BLaER1 treated with 17β-estradiol and CSF1 and Interleukin-3, amounts not matched to agents 10 nM and 100 nM (cell line): ENCODE results near the gene BEND7.

ENCODE experiments used
- H3K27ac ChIP-seq, 11 experiments: shearing (Covaris generic); formaldehyde crosslinking; 2 replicates each; pipeline ENCODE4 v1.8.1; 2022
- H3K27me3 ChIP-seq, 11 experiments: shearing (Covaris generic); formaldehyde crosslinking; 2 replicates each; pipeline ENCODE4 v1.8.1; 2022
- H3K36me3 ChIP-seq, 11 experiments: shearing (Covaris generic); formaldehyde crosslinking; 2 replicates each; pipeline ENCODE4 v1.8.1; 2022
- H3K4me1 ChIP-seq, 10 experiments: shearing (Covaris generic); formaldehyde crosslinking; 2 replicates each; pipeline ENCODE4 v1.8.1; 2022
- H3K4me2 ChIP-seq, 11 experiments: shearing (Covaris generic); formaldehyde crosslinking; 2 replicates each; pipeline ENCODE4 v1.8.1; 2022
- H3K4me3 ChIP-seq, 10 experiments: shearing (Covaris generic); formaldehyde crosslinking; 2 replicates each; pipeline ENCODE4 v1.8.1; 2022
- H3K9ac ChIP-seq, 11 experiments: shearing (Covaris generic); formaldehyde crosslinking; 2 replicates each; pipeline ENCODE4 v1.8.1; 2022
- H3K9me3 ChIP-seq, 11 experiments: shearing (Covaris generic); formaldehyde crosslinking; replicated peaks in 1 of 11; 2 replicates each; pipeline ENCODE4 v1.8.1; 2022
- H4K20me1 ChIP-seq, 11 experiments: shearing (Covaris generic); formaldehyde crosslinking; 2 replicates each; pipeline ENCODE4 v1.8.1; 2022
- Cebpa-rat ChIP-seq, 11 experiments: shearing (Covaris generic); IDR thresholded peaks; 2 replicates each; pipeline ENCODE4 v1.8.1; 2022

The BEND7 gene

DNA sequence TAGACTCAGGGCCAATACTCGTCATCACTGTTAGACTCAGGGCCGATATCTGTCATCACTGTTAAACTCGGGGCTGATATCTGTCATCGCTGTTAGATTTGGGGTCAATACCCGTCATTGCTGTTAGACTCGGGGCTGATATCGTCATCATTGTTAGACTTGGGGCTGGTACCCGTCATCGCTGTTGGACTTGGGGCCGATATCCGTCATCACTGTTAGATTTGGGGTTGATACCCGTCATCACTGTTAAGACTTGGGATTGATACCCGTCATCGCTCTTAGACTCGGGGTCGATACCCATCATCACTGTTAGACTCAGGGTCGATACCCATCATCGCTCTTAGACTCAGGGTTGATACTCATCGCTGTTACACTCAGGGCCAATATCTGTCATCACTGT is 56.5 kb downstream of the BEND7 start:
- Histone ChIP-seq H3K9me3 (peaks cover 11 to 27% (median 20%) of the 10 kb centered on the region in 11 experiments), H3K4me2 (no peak overlapping the region), H3K36me3 (no peaks in the 10 kb centered on the region), H3K9ac (no peak overlapping the region), H3K27me3 (no peaks in the 10 kb centered on the region), H3K4me1 (no peaks in the 10 kb centered on the region), H3K27ac (no peak overlapping the region), H4K20me1 (no peaks in the 10 kb centered on the region), H3K4me3 (no peak overlapping the region)
- no peak for TF ChIP-seq Cebpa-rat (IDR thresholded peaks at IDR 0.05)

DNA sequence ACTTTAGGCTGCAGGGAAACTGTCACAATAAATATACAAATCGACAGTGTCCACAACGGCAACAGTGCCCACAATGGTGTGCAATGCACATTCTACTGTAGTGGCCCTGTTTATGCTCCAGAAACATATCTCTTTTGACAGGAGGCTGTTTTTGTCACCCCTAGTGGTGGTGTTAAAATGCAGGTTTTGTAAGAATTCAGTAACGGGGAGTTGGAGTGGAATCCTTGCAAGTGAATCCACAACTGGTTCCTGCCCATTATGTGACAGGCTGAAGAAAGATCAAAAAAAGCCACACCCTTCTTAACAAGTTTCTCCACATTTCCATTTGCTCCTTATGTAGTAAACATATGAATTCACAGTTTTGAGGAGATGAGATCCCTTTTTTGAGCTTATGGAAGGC is 58.5 kb downstream of the BEND7 start:
- Histone ChIP-seq H3K4me1 (peaks cover 0 to 11% (median 0%) of the 10 kb centered on the region in 10 experiments; a peak in 2 of 20 replicates), H3K27me3 (no peaks in the 10 kb centered on the region), H3K4me2 (no peak overlapping the region), H4K20me1 (no peaks in the 10 kb centered on the region), H3K36me3 (no peaks in the 10 kb centered on the region), H3K9ac (no peak overlapping the region), H3K27ac (no peak overlapping the region), H3K9me3 (peaks cover 11 to 27% (median 20%) of the 10 kb centered on the region in 11 experiments), H3K4me3 (no peak overlapping the region)
- TF ChIP-seq Cebpa-rat (IDR thresholded peaks at IDR 0.05), result no peak

DNA sequence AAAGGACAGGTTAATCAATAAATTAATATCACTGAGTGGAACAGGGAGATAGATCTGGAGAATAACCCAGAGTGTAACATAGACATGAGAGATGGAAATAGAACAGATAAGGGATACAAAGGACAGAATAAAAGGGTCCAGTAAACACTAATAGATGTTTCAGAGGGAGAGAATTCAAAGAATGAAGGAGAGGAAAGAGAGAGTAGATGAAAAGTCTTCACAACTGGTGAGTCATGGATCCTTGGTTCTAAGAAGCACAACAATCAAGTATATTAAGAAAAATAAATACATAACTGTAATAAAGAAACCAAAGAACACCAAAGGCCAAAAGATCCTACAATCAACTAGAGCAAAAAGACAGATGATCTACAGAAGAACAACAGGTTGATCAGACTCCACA is 66.3 kb downstream of the BEND7 start:
- Histone ChIP-seq H3K27me3 (no peaks in the 10 kb centered on the region), H3K4me3 (no peak overlapping the region)
- TF ChIP-seq Cebpa-rat (IDR thresholded peaks at IDR 0.05), result no peak

DNA sequence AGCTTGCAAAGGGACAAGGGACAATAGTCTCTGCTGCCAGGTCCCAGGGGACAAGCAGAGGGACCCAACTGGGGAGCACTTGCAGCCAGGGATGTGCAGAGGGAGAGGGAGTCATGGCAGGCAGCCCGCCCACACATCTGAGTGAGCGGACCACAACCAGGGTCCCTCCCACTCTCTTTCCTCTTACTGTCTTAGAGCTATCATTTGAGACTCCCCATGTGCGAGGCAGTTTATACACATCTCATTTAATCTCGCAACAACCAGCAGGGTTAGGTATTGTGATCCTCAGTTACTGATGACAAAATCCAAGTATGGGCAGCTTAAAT is 70.2 kb downstream of the BEND7 start:
- no peaks in the 10 kb centered on the region for H3K36me3 ChIP-seq
- no peaks in the 10 kb centered on the region for H4K20me1 ChIP-seq
- H3K27me3 ChIP-seq, result no peaks in the 10 kb centered on the region
- peaks cover 0 to 7% (median 0%) of the 10 kb centered on the region in 10 experiments; a peak in 1 of 20 replicates for H3K4me1 ChIP-seq
- no peak overlapping the region for H3K4me2 ChIP-seq
- no peak overlapping the region for H3K4me3 ChIP-seq
- no peak for TF ChIP-seq Cebpa-rat (IDR thresholded peaks at IDR 0.05)
- H3K27ac ChIP-seq, result no peak overlapping the region
- no peak overlapping the region for H3K9ac ChIP-seq
- peaks cover 0 to 22% (median 12%) of the 10 kb centered on the region in 11 experiments; a peak in 13 of 22 replicates for H3K9me3 ChIP-seq

More for the DNA sequence above, 66.3 kb downstream of the BEND7 start:
- Histone ChIP-seq H4K20me1 (no peaks in the 10 kb centered on the region), H3K4me1 (peaks cover 0 to 27% (median 0%) of the 10 kb centered on the region in 10 experiments; a peak in 4 of 20 replicates), H3K27ac (no peak overlapping the region), H3K9ac (no peak overlapping the region), H3K4me2 (no peak overlapping the region), H3K9me3 (peaks cover 0 to 22% (median 12%) of the 10 kb centered on the region in 11 experiments; a peak in 13 of 22 replicates), H3K36me3 (no peaks in the 10 kb centered on the region)

DNA sequence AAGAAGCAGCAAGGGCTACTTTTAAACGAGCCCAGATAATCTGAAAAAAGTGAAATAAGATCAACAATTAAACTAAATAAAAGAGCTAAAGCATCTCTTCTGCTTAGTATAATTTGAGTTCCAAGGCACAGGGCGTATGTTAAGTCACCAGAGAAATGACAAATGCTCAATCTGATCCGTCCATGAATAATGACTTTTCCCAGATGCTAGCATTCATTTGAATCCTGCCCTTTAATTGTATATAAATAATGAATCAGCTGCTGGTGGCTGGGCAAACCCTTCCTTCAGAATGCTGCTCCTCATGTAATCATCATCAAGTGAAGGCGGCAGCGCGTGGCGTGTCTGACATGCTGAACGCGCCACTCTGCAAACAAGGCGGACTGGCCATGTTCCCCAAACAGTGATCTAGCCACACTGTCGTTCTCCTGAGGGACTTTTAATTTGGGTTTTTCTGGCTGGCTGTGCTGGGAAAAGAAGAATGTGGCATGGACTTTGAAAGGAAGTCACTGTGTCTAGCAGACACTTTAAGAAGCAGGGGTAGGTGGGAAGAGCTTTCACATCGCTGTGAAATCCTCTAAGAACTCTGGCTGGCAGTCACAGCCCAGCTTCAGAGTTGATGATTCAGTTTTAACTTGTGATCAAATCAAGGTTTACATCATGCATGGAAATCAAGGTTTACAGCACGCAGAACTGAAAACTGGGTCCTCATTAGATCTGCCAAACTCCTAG is 70.7 kb downstream of the BEND7 start:
- TF ChIP-seq Cebpa-rat (IDR thresholded peaks at IDR 0.05), result no peak
- no peaks in the 10 kb centered on the region for H4K20me1 ChIP-seq
- H3K36me3 ChIP-seq, result no peaks in the 10 kb centered on the region
- no peak overlapping the region for H3K27ac ChIP-seq
- H3K9ac ChIP-seq, result no peak overlapping the region
- H3K4me3 ChIP-seq, result no peak overlapping the region
- peaks cover 0 to 7% (median 0%) of the 10 kb centered on the region in 10 experiments; a peak in 1 of 20 replicates for H3K4me1 ChIP-seq
- no peaks in the 10 kb centered on the region for H3K27me3 ChIP-seq
- H3K9me3 ChIP-seq, result peaks cover 0 to 22% (median 12%) of the 10 kb centered on the region in 11 experiments; a peak in 13 of 22 replicates
- H3K4me2 ChIP-seq, result no peak overlapping the region

DNA sequence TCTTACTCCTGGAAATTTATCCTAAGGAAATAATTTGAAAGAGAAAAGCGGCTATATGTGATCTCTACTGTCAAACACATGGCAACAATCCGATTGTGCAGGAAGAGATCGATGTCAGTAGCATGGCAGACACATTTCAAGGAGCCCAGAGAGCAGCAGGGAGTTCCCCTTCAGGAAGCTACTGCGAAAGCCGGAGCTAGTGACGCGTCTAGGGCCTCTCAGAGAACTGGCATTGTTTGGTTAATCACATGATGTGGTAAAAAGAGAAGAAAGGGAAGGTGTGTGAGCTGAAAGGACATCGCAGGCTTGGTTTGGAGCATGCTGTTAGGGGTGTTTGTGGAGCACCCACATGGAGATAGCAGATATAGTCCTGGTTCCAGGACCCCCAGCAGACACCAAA is 74.9 kb downstream of the BEND7 start:
- no peak for TF ChIP-seq Cebpa-rat (IDR thresholded peaks at IDR 0.05)
- 0 out of 22 replicates have a peak overlapping the region, but pooled peaks of 1 of the 11 experiments have one; percentile 13 for H3K4me2 ChIP-seq
- no peak overlapping the region for H3K4me3 ChIP-seq
- H3K4me1 ChIP-seq, result peaks cover 0 to 7% (median 0%) of the 10 kb centered on the region in 10 experiments; a peak in 1 of 20 replicates
- H3K9ac ChIP-seq, result no peak overlapping the region
- no peaks in the 10 kb centered on the region for H3K27me3 ChIP-seq
- H4K20me1 ChIP-seq, result no peaks in the 10 kb centered on the region
- H3K36me3 ChIP-seq, result no peaks in the 10 kb centered on the region
- no peaks in the 10 kb centered on the region for H3K9me3 ChIP-seq
- H3K27ac ChIP-seq, result no peak overlapping the region

DNA sequence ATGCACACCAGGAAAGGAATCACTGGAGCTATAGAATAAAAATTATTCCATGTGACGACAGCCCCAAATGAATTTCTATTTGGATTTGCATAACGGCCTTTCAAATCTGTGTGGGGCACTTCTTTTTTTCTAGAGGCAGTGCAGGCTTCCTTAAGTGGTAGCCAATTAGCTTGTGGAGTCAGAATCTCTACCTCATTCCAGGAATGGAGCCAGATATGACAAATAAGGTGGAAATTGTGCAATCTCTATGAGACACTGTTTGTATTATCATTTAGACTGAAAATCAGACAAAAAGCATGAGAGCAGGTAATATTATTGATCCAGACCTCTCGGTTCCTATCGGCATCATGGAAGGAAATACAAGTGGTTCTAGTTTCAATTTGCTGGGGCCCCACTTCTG is 78.7 kb downstream of the BEND7 start:
- Histone ChIP-seq H4K20me1 (no peaks in the 10 kb centered on the region), H3K9ac (no peak overlapping the region), H3K4me1 (no peaks in the 10 kb centered on the region), H3K9me3 (no peaks in the 10 kb centered on the region), H3K27ac (no peak overlapping the region), H3K4me3 (no peak overlapping the region), H3K36me3 (no peaks in the 10 kb centered on the region), H3K27me3 (no peaks in the 10 kb centered on the region), H3K4me2 (no peak overlapping the region)
- no peak for TF ChIP-seq Cebpa-rat (IDR thresholded peaks at IDR 0.05)

DNA sequence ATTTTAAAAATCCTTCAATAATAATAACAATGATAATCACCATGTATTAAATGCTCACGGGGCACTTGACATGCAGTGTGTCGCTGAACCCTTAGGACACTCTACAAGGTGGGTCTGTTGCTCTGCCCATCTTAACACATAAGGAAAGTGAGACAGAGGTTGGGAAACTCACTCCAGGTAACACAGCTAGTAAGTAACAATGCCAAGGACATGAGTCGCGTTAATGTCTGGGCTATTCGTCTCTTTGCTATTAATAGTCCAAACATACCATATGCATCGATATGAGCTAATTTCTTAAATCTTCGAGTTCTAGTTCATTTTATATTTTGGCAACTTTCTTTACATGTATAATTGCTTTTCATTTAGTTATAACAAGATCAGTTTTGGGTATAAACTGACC is 79.5 kb downstream of the BEND7 start:
- H3K4me3 ChIP-seq, result no peak overlapping the region
- H3K27me3 ChIP-seq, result no peaks in the 10 kb centered on the region
- H3K36me3 ChIP-seq, result no peaks in the 10 kb centered on the region
- no peak overlapping the region for H3K9ac ChIP-seq
- H3K4me2 ChIP-seq, result no peak overlapping the region
- H3K27ac ChIP-seq, result no peak overlapping the region
- no peaks in the 10 kb centered on the region for H3K4me1 ChIP-seq
- H4K20me1 ChIP-seq, result no peaks in the 10 kb centered on the region
- H3K9me3 ChIP-seq, result no peaks in the 10 kb centered on the region
- no peak for TF ChIP-seq Cebpa-rat (IDR thresholded peaks at IDR 0.05)

DNA sequence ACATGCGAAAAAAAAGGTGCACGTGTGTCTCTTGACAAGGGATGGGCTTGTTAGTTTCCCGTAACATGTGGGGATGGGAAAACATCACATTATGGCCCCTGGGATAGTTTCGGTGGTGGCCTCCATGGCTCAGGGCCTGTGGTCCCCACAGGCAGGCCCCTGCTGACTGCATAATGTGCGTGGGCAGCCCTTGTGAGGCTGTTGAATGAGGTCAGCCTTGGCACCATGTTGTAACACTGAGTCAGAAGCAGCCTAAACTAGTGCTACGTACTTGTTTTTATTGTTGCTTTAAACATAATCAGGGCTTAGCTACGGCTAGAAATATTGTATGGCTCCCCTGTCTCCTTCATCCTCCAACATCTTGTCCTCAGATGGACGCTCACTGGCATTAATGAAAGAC is 80.6 kb downstream of the BEND7 start:
- no peak for TF ChIP-seq Cebpa-rat (IDR thresholded peaks at IDR 0.05)
- Histone ChIP-seq H3K27me3 (no peaks in the 10 kb centered on the region), H3K4me3 (no peak overlapping the region), H3K27ac (no peak overlapping the region), H3K4me1 (no peaks in the 10 kb centered on the region), H3K9me3 (no peaks in the 10 kb centered on the region), H3K9ac (no peak overlapping the region), H3K36me3 (no peaks in the 10 kb centered on the region), H3K4me2 (no peak overlapping the region), H4K20me1 (no peaks in the 10 kb centered on the region)
